DOHH2 (cell line): ENCODE data around the gene S100A16.

Experiments used
- CTCF ChIP-seq: fragments of 200-600 bp; sonication (generic); IDR thresholded peaks from one replicate; pipeline ENCODE4 v1.5.1; 2014; ENCODE audit warnings: antibody characterized with exemption, mild to moderate bottlenecking, low read depth, low read length; ENCODE audit not compliant: poor library complexity, severe bottlenecking
- EZH2phosphoT487 ChIP-seq: fragments of 200-600 bp; sonication (generic); IDR thresholded peaks from 2 replicates; pipeline ENCODE4 v1.6.1; 2017; ENCODE audit warnings: borderline replicate concordance, mild to moderate bottlenecking, antibody characterized with exemption, low read length, moderate library complexity, mixed read lengths

GRCh38 chr1:153566414-153567371 is 46.2 kb downstream of the S100A16 start:
- TF ChIP-seq CTCF (no peak), EZH2phosphoT487 (no peak)
